T-helper 1 cell treated with Interleukin-12 subunit alpha and Interleukin-12 subunit beta and Interleukin-4 antibody, amounts not matched to agents 30 ng/mL and 1 ng/mL, for 36 hours (primary cell): Measurements from ENCODE around the gene NPRL2. TPM values are rescaled to one million over a fixed set of nuclear protein-coding genes. Genes with fewer than 3 reads are reported as not detected.

Experiments
- intact Hi-C: fragments of 100-400 bp; cut with micrococcal nuclease; formaldehyde crosslinking; loops from one replicate; pipeline ENCODE4 v1.15.1; 2024
- total RNA-seq: library from RNA; stranded (reverse); gene quantifications from 2 replicates; pipeline ENCODE4 v1.2.3, GENCODE V29; 2022

Gene NPRL2
- total RNA-seq, 1 donor from 2014 or later: 51.8 TPM

DNA sequence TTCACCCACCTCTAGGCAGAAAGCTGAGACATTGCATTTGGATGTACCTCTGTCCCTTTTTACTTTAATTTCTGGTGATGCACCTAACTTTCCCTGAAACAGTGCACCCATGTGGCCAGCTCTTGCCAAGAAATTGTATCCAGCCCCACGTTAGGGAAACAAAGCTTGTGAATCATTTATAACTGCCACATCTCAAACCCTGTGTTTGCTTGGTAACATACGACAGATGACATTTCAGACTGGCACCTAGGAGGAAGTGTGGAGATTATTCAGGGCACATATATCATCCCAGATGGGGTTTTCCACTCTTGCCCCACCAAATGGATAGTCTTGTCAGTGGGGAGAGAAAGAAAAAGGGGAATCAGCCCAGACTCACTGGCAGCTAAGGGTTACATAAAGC is 2.2 kb upstream of the NPRL2 start:
- intact Hi-C loops: loop anchor here (5.0 to 10.0 kb wide), 3 partner anchors 100 to 1702 kb away; partner anchors contain the start of genes DUSP7, PARP3 and RRP9

DNA sequence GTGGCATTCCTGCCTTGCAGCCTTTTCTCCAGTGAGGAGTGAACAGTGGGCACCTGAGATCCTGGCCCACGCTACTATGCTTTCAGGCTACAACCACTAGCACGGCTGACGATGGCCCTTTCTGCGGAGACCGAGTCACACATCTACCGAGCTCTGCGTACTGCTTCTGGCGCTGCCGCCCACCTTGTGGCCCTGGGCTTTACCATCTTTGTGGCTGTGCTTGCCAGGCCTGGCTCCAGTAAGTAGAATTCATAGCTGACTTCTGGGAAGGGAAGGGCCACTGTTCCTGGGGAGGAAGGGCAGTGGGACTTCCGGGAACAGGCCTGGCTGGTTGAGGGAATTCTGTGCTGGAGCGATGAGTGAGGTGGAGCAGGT is 735 bp upstream of the NPRL2 start:
- intact Hi-C loops: loop anchor here (1.0 to 10.0 kb wide), 9 partner anchors 8 to 1703 kb away; partner anchors contain the start of genes DUSP7, HEMK1, IFRD2 and MANF

DNA sequence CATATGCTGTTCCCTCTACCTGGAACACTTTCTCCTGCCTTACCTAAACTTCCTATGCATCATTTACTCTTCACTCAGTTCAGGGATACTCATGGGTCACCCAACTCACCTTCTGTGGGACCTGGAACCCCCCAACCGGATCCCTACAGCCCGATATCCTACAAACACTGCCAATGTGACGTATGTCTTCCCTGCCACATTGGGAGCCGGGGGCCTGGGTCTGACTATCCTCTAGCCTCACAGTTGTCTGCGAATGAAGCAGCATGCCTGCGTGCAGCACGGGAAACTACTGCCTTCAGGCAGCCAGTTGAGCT is 405 bp downstream of the NPRL2 start:
- intact Hi-C loops: loop anchor here (1.0 to 10.0 kb wide), 11 partner anchors 9 to 1705 kb away; partner anchors contain the start of genes DUSP7, HEMK1, HYAL3 and MANF

DNA sequence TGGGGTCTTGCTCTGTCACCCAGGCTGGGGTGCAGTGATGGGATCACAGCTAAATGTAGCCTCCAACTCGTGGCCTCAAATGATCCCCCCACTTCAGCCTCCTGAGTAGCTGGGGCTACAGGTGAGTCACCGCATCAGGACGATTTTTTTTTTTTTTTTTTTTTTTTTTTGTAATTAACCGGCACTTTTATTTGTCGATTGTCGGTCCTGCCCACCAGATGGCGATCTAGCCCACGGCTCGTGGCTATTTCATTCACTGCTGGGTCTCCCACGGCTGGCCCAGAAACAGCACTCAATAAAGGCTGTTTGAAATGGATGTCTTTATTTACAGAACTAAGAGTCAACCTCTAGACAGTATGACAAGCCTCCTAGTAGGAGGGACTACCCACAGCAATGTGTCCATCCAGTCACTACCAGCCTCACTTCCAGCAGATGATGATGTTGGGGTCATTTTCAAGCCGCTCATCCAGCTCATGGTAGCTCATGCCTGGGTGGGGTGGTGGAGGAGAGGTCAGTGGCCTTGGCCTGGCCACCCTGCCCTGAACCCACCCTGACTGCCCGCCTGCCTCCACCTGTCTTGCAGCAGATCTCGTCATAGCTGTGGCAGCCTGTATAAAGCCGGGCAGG is 3.3 kb downstream of the NPRL2 start:
- intact Hi-C loops: loop anchor here (1.0 to 5.0 kb wide), 3 partner anchors 195 to 1340 kb away; no protein-coding TSS in a partner anchor

DNA sequence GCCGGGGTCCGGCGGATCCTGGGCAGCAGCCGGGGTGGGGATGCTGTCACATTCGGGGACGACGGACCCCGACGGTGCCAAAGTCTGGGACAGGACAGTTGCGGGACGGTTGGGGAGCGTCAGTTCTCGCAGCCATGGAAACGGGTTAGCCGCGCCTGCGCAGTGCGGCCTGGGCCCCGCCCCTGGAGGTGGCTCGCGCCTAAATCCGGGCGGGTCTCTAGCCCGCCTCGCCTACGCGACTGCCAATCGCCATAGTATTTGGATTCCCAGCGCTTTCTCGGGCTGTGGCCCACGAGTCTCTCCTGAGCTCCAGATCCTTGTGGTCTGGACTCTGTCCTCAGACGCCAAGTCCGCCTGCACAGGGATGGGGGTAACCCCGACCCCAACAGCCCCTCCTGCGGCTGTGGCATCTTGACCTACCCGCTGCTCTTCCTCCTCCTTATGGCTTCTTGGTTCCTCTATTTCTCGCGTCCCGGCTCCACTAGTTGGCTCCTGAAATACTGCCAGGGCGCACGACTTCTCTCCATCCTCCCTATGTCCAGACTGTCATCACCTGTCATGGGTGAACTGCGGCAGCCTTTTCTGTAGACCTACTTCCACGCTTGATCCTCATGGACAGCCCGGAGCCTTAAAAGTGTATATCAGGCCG is 4.9 kb downstream of the NPRL2 start, which contains the start of gene ZMYND10:
TSS of gene ZMYND10 (minus strand) at position 147 of the 649 bp plus-strand sequence. CDS start 153 bp downstream, outside the sequence.
- intact Hi-C loops: loop anchor here (2.0 to 5.0 kb wide), 2 partner anchors 13 to 1342 kb away; partner anchors contain the start of gene TMEM115

DNA sequence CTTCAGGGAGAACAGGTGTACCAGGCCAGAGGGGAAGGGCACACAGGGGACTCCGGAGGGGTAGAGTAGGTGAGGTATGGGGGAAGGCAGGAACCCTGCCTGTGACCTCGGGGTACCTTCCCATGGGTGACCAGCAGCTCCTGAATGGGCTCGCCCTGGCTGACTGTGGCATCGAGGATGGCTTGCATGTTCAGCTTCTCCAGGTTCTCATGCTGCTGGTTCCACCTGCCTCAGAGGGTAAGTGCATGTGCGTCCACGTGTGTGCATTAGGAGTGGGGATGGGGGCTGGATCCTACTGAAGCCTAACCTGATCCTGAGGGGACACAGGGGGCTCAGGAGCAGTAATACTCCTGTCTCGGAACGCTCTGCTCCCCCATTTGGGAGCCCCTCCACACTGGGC is 5.6 kb downstream of the NPRL2 start:
- intact Hi-C loops: loop anchor here (2.0 to 5.0 kb wide), 2 partner anchors 14 to 1342 kb away; partner anchors contain the start of gene TMEM115

DNA sequence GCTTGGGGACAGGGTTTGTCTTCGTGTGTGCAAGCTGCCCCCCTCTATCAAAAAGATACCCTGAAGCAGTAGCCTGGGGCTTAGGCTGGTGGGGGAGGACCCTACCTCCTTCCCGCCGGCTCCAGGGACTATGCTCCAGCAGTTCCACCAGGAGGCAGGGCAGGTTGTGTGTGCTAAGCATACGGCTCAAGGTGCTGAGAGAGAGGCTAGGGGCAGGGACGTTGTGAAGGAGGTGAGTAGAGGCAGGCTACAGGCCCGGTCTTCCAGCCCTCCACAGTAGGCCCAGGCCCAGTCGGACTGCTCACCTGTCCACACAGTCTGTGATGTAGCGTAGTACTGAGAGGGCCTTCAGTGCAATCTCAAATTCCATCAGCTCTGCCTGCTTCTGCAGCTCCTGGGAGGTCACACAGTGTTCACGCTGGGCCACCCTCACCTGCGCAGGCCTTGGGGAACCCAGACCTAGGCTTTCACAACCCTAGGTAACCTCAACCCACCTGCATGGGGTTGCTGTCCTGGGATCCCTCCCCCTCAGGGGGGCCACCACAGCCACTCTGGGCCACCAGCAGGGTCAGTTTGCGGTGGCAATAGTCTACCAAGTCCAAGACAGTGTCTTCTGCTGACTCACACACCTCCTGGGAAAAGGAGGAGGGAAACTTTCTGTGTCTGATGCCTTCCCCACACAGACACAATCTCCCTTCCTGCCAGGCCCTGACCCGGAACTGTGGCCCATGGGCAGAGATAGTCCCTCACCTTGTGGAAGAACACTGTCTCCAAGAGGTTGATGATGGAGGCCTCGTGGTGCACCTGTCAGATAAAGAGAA is 7.6 kb downstream of the NPRL2 start:
- intact Hi-C loops: no loop called here

DNA sequence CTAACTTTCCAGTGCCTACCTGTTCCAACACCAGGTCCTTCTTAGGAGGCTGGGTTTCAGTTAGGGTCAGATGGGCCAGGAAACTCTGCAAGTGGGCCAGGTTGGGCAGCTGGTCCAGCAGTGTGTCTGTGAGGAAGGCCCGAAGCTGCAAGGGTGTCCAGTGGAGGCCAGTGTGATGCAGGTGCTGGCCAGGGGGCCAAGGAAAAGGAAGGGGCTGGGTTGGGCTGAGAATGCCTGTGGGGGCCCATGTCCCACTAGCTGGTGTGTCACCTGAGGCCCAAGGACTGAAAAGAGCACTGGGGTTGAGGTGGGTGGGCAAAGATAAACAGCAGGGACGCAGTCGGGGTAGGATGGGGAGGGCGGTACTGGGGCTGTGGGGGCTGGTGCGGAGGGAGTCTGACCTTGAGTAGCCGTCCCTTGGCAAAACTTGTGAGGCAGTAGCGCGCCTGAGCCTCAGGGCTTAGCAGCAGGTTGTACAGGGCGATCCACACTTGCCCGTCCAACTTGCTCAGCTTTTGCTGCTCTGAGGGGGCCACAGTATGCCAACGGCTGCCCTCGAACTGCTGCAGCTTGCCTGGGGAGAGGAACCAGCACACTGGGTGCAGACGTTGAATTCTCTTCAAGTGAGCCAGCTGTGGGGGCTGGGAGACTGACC is 8.5 kb downstream of the NPRL2 start:
- intact Hi-C loops: loop anchor here (1.0 kb wide), 1 partner anchor 8 kb away; the partner anchor contains the start of genes CYB561D2 and NPRL2

DNA sequence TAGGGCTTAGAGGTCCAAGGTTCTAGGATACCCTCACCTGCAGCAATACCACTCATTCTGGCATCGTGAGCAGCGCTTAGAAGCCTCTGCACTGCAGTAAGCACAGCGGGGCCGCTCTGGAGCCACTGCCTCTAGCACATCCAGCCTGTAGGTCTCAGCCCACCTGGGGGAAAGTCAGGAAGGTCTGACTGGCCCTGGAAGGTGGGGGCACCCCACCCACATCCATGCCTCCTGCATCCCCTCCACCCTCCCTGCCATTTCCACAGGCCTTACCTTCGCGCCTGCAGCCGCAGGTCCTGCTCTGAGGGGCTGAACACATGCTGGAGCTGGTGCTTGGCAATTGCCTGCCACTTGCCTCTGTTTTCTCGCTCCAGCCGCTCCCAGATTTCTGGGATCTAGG is 9.0 kb downstream of the NPRL2 start:
- intact Hi-C loops: loop anchor here (1.0 kb wide), 1 partner anchor 9 kb away; the partner anchor contains the start of genes CYB561D2 and NPRL2

DNA sequence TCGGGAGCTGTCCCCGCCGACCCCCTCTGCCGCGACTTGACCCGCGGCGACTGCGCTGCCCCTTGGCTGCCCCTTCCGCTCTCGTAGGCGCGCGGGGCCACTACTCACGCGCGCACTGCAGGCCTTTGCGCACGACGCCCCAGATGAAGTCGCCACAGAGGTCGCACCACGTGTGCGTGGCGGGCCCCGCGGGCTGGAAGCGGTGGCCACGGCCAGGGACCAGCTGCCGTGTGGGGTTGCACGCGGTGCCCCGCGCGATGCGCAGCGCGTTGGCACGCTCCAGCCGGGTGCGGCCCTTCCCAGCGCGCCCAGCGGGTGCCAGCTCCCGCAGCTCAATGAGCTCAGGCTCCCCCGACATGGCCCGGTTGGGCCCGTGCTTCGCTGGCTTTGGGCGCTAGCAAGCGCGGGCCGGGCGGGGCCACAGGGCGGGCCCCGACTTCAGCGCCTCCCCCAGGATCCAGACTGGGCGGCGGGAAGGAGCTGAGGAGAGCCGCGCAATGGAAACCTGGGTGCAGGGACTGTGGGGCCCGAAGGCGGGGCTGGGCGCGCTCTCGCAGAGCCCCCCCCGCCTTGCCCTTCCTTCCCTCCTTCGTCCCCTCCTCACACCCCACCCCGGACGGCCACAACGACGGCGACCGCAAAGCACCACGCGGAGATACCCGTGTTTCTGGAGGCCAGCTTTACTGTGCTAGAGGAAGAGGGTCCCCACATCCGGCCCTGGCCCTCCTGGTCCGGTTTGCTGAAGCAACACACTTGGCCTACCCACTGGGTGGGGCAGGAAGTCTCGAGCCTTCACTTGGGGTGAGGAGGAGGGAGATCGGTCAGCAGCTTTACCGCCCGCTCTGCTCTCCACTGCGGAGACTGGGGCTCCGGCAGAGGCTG is 9.9 kb downstream of the NPRL2 start, which contains the start of gene RASSF1:
TSS of gene RASSF1 (minus strand) at position 389 of the 882 bp plus-strand sequence. CDS start at position 358, 31 bp downstream.
- intact Hi-C loops: loop anchor here (1.0 kb wide), 1 partner anchor 10 kb away; the partner anchor contains the start of genes CYB561D2 and NPRL2

DNA sequence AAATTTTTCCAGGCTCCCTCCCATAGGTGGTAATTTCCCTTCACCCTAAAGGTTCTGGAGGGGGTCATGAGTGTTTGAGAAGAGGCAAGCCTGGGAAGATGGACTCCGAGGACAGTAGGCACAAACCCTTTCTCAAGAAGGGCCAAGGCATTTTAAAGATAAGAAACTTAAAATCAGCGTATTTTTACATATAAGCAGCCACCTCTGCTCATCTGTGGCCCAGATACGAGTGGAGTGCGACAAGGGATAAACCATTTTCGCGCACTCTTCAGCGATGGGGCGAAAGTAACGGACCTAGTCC is 10.5 kb downstream of the NPRL2 start:
- intact Hi-C loops: no loop called here

DNA sequence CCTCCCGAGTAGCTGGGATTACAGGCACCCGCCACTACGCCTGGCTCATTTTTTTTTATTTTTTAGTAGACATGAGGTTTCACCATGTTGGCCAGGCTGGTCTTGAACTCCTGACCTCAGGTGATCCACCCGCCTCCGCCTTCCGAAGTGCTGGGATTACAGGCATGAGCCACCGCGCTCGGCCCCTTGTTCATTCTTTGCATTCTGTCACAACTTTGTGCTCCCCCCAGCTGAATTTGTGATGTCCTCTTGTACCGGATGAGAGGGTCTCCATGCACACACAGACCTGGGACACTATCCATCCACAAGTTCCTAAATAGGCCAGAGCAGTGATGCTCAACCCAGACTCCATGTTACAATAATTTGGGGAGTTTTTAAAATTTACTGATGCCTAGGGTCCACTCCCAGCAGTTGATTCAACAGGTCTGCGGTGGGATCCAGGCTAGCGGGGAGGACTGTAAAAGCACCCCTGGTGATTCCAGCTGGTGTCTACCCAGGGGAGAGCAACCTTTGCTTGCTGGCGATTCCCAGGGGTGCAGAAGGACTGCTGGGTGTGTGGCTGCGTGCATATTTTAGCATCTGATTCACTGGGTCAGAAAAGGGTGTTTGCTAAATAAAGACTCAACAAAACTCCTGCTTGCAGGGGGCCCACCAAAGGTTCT is 11.0 kb downstream of the NPRL2 start:
- intact Hi-C loops: loop anchor here (2.0 to 5.0 kb wide), 2 partner anchors 1045 to 1158 kb away; partner anchors contain the start of gene MANF

DNA sequence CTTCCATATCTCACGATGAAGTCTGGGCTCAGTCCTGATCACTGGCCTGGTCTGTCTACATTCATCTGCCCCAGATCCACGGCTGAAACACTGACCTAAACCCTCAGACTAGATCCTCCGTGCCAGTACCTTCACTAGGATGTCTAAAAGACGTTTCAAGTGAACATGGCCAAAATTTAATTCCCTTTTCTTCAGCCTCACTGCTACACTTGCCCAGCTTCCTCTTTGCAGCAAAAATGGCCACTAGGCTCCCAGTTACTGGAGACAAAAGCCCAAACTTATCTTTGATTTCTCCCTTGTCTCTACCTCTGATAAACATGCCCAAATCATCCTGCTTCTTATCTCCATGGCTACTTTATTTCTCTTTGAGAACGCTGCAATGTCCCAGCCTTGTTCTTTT is 11.6 kb downstream of the NPRL2 start:
- intact Hi-C loops: loop anchor here (2.0 to 5.0 kb wide), 2 partner anchors 1046 to 1158 kb away; partner anchors contain the start of gene MANF

DNA sequence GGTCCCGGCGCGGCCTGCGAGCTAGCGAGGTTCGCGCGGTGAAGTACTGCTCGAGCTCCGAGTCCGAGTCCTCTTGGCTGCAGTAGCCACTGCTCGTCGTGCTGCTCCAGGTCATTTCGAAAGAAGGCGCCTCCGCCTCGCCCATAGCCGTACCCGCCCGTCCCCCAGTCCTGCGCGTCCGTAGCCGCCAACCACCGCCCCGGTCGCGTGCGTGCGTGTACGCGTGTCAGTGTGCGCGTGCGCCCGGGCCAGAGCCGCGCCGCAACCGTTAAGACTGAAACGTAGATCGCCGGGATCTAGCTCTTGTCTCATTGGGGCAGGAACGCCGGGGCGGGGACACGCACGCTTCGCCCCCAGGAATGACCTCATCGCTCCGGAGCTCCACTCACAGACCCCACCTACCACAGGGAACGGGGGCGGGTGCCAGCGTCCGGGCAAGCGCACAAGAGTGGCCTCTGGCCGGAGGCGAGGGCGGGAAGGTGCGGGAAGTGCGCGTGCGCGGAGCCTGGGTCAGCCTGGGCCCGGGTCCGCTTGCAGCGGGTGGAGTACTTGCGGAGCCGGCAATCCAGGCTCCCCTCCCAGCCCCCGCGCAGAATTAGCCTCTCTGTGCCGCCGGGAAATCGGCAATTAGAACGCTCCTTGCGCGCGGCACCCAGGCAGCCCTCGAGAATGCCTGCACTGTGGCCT is 13.3 kb downstream of the NPRL2 start:
- intact Hi-C loops: loop anchor here (1.0 to 5.0 kb wide), 10 partner anchors 9 to 1160 kb away; partner anchors contain the start of genes CYB561D2, HYAL3, IFRD2 and MAPKAPK3

DNA sequence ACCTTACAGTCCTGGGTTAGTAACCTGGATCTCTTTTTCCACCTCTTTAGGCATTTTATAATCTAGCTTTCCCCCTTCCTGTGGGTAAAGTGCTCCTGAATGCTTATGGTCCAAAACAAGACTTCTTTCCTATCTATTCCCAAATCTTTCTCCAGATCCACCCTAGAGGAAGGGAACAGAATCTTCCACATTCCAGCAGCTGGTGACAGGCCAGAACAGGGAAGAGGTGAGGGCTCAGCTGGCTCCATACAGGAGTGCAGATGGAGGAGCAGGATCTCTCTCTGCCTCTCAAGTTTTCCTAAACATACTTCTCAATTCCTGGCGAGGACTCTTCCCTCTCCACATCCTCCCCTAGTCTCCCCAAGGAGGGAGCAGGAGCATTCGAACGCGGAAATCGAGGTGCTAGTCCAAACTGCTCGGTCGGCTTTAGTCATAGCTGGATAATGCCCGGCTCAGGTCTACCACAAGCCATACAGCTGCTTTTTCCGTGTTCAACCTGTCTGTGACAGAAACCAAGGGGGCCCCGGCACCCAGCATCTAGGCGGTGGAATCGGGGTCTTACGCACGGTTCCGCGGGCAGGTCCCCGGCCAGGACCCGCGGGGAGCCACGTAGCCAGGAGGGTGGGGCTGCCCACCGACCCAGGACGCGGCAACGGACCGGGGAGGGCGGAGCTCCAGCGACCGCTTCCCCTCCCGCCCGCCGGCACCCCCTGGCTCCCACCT is 14.0 kb downstream of the NPRL2 start:
- intact Hi-C loops: loop anchor here (1.0 to 5.0 kb wide), 10 partner anchors 8 to 1161 kb away; partner anchors contain the start of genes CYB561D2, HYAL3, IFRD2 and MAPKAPK3

DNA sequence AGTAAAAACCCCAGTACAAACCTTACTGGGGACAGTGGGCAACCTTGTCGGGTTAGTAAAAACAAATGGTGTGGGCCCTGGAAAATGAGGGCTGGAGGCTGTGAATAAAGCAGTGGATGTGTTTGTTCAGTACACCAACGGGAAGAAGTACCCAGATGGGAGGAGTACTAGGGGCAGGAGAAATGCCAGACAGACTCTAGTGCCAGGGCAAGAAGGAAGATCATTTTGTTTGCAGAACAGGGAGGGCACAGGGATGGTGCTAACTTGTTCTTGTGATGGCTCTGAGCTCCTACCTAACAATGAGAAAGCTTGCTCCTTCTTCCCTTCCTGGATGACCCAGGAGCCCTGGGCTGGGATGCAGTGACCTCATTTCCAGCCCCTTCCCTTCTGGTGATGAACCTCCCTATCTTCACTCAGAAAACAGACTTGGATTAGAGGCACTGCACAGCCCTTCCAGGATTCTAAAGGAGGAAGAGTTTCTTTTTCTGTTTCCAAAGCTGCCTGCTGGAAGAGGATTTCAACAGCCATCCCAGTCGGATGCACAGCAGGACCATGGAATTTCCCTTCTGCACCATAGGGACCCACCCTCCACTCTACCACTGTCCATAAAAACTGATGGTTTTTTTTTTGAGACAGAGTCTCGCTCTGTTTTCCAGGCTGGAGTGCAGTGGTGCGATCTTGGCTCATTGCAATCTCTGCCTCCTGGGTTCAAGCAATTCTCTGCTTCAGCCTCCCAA is 16.1 kb downstream of the NPRL2 start:
- intact Hi-C loops: loop anchor here (5.0 kb wide), 1 partner anchor 1163 kb away; no protein-coding TSS in a partner anchor

DNA sequence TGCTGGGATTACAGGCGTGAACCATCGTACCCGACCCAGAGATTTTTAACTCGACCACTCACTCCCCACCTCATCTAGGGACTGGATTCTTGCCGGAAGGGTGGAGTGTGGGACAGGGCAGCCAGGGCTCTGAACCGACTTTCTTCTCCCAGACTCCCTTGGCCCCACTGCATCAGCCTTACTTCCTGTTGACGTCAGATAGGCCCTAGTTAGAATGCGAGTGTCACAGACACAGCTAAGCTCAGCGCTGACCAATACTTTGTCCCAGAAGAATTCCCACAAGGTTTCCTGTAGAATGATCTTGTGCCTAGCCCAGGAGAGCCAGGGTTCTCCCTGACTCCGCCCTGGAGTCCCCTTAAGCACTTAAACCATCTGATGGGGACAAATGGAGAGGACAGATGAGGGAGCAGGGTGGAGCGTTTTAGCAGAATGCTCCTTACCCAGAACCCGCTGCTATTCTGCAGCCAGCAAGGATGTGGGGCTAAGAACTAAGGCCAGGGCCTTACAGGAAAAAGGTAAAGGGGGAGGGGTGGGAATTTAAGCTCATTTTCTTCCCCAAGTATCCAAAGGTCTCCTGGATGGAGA is 16.7 kb downstream of the NPRL2 start:
- intact Hi-C loops: no loop called here
